SKM-1 (cell line): Measurements from ENCODE around the gene KIF17.

Experiments
- DNase-seq: peaks from one replicate; lab custom pipeline; 2025; ENCODE audit not compliant: unreplicated experiment; lab: John Stamatoyannopoulos, UW

The KIF17 gene

DNA sequence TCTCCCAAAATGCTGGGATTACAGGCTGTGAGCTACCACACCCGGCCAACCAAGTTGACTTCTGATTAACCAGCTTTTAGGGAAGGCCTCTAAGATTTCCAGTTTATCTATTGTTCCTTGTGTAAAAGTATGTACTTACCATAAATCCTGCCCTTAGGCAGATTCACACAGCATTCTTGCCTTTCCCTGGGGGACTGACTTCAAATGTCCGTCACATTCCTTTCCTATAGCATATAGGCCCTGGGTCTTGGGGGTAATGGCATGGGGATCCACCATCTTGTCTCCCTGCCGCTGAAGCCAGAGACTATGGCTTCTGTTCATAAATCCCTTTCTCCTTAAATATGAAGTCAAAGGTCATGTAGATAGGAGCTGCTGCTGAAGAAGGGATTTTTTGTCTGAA is 85.4 kb downstream of the KIF17 start:
- no peak for DNase-seq

DNA sequence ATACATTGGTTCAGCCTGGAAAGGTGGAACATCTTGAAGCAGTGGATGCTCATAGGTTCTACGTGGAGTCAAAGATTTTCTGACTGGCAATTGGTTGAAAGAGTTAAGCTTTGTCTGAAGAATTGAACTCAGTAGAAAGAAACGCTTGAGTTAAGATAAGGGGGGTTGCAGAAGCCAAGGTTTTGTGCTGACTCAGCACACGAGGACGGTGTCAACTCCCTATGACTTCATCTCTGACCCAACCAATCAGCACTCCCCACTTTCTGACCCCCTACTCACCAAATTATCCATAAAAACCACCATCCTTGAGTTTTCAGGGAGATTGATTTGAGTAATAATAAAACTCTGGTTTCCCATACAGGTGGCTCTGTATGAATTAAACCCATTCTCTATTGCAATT is 87.1 kb downstream of the KIF17 start:
- no peak for DNase-seq

DNA sequence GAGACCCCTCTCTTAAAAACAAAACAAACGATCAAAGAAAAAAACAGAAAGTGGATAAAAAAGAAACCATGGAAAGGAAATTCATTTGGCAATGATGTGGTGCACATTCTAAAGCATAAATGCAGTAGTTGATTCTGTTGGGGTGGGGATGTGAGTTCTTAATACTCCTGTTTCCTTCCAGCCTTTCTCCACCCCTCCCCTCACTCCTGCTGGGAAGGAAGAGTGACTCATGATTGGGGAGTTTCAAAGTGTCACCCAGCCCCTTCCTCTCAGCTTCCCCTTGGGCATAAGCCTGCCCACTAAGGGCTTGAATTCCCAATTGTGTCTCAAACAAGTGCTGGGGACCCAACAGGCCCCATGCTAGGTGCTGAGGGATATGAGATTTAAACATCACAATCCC is 91.3 kb downstream of the KIF17 start:
- no peak for DNase-seq

DNA sequence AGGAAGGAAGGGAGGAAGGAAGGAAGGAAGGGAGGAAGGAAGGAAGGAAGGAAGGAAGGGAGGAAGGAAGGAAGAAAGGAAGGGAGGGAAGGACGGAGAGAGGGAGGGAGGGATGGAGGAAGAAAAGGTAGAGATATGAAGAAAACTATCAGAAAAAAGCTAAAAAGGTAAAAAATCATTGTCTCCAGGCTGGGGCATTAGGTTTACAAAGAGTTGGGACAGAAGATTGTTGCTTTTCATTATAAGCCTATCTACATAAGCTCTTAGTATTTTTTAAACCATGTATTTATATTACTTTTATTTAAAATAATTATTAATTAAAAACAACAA is 91.7 kb downstream of the KIF17 start:
- no peak for DNase-seq

DNA sequence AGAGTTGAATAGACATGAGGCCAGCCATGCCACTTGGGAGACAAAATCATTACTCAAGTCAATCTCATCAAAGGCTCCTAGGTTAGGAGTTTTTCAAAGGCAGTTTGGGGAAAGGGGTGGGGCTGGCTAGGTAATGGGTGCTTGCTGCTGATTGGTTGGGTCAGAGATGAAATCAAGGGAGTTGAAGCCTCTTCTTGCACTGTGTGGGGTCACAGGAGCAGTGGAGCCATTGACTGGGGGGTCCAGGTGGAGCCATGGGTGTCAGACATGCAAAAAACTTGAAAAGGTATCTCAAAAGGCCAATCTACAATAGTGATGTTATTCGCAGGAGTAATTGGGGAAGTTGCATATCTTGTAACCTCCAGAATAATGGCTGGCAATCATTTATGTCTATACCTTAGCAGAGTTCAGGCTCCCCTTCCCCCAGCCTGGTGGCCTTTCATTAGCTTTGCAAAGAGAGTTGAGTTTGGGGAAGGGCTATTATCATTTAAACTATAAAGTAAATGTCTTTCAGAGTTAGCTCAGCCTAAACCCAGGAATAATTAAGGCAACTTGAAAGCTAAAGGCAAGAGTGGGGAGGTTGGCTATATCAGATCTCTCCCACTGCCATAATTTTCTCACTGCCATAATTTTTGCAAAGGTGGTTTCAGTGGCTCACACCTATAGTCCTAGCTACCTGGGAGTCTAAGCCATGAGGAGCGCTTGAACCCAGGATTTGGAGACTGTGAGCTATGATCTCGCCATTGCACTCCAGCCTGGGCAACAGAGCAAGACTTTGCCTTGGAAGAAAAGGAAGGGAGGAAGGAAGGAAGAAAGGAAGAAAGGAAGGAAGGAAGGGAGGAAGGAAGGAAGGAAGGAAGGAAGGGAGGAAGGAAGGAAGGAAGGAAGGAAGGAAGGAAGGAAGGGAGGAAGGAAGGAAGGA is 92.4 kb downstream of the KIF17 start:
- DNase-seq = no peak

DNA sequence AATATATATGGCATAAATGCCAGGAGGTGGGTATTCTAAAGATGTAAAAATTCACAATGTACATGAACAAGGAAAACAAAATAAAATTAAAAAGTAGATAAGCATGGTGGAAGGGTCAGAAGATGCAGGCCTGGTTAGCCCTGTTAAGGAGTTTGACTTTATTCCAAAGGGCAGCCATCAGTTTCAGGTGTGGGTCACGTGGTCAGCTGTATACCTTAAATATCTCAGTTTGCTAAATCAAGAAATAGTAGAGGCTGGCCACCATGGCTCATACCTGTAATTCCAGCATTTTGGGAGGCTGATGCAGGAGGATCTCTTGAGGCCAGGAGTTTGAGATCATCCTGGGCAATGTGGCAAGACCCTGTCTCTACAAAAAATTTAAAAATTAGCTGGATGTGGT is 93.1 kb downstream of the KIF17 start:
- DNase-seq = no peak

DNA sequence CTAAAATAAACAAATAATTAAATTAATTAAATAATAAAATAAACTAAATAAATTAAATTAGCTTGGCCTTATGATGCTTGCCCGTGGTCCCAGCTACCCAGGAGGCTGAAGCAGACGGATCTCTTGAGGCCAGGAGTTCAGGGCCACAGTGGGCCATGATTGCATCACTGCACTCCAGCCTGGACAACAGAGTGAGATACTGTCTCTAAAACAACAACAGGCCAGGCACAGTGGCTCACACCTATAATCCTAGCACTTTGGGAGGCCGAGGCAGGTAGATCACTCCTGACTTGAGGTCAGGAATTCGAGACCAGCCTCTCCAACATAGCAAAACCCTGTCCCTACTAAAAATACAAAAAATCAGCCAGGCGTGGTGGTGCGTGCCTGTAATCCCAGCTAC is 96.8 kb downstream of the KIF17 start:
- DNase-seq = no peak

DNA sequence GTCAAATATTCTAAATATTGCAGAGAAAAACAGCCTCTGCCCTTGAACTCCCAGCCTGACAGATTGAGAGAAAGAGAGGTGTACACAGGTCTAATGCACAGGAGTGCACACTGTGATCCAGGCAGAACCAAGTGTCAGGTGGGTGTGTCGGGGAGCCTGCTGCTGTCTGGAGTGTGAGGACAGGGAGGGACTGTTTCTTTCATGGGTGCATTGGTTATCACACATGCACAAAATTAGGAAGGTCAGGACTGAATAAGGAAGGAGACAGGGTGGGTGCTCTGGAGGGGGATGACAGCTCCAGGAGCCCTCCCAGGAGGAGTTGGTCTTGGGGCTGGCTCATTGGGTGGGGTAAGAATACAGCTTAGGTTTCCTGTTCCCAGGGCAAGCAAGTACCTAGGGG is 97.8 kb downstream of the KIF17 start:
- no peak for DNase-seq

DNA sequence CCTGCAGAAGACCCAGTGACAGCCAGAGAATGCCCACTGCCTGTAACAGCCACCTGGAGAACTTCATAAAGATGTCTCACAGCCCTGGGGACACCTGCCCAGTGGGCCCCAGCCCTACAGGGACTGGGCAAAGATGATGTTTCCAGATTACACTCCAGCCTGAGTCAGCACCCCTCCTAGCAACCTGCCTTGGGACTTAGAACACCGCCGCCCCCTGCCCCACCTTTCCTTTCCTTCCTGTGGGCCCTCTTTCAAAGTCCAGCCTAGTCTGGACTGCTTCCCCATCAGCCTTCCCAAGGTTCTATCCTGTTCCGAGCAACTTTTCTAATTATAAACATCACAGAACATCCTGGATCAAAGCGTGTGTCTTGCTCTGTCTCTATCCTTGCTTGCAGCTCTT is 99.3 kb downstream of the KIF17 start:
- no peak for DNase-seq

DNA sequence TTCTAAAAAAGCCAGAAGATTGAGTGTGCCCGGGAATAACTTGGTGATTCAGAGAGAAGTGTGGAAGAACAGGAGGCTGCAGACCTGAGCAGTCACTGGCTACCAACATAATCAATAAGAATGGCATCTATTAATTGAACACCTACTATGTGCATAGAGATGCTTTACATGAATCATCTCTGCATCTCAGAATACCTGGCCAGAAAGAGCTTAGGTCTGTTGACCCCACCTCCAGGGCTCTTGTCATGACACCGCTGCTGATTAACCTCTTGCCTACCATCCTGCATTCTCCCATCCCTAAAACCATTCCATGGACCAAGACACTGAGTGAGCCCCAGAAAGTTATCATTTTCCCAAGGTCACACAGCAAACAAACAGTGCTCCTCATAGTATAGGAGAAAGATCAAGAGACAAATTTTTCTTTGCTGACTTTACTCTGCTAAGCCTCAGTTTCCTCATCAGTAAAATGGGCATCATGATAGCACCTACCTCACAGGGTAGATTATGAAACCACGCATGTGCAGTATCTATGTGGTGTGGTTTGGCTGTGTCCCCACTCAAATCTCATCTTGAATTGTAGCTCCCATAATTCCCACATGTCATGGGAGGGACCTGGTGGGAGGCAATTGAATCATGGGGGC is 100.8 kb downstream of the KIF17 start:
- no peak for DNase-seq

DNA sequence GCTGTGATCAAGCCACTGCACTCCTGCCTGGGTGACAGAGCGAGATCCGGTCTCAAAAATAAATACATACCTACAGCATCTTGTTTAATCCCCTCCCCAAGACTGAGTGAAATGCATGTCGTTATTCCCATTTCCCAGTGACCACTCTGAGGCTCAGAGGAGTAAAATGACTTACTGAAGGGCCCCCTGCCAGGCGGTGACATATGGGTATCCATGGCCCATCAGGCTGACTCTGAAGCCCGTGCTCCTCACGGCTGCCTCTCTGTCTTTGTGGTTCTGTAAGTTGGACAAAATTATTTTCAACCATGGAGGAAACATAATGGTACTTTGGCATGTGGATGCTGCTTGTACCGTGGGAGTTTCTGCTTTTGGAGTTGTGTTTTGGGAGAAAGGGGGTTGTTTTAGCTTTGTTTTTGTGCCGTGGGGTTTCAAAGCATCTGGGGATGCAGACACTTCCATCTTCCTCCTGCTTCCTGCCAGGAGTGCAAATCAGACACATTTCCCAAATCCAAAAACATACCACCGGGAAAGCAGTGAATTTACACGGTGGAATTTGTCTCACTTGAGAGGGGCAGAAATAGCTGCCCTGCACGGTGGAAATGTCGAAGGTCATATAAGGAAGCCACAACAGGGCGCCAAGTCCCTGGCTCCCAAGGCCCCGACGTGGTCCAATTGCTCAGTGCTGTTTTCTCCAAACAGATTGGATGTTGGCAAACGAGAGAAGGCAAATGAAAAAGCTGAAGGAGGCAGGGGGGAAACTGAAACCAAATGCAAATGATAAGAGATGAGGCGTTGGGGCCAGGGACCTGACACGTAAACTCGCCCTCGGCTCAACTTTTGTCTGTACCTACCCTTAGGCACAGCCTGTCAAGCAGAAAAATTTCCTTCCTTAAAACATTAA is 101.6 kb downstream of the KIF17 start:
- no peak for DNase-seq

DNA sequence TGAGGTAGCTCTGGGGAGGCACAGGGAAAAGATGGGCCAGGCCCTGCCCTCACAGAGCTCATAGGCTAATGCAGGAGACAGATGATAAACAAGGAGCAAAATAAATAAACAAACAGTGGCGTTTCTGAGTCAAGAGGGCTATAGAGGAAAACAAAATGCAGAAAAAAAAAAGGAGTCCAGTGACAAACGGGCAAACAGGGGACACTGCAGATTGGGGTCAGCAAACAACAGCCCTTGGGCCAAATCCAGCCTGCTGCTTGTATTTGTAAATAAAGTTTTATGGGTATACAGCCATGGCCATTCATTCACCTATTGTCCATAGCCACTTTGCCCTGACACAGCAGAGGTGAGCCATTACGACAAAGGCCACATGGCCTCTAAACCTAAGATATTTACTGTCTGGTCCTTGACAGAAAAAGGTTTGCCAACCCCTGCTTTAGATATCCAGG is 103.7 kb downstream of the KIF17 start:
- DNase-seq = no peak
